ENCODE data around the gene PRRT1B.

DNA sequence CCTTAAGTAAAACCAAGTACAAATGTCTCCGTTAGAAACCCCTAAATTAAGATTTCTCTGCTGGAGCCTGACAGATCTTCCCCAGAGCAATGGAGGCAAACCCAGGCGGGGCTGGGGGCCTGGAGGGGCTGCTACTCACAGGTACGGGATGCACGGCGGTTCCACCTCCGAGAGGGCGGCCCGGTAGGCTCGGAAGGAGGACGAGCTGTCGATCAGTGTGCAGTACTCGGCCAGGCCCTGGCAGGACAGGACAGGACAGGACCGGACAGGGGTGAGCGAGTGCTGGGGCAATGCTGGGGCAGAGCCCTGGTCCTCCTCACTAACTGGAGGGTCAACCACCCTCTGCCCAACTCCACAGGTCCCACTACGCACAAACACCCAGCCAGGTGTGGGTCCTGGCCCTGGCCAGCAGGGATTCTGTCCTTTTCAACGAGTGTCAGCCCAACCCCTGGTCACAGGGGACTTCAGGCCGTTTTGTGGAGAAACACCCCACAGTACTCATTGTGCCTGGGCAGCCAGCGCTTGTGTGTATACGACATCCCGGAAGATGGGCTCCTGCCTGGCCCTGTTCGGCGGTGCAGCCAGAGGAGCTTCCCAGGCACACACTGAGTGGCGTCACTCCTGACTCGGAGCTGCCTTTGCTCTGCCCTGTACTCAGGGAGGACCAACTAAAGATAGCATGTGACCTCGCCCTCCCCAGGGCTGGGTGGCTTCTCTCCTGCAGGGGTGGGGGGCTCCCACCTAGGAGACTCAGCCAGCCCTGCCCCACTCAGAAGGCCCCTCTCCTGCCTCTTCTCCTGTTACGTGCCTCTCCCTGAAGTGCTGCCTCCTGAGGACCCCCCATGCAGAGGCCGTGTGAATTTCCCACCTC lies 37.4 kb downstream of the PRRT1B start:
- TF ChIP-seq, protein P1, sequence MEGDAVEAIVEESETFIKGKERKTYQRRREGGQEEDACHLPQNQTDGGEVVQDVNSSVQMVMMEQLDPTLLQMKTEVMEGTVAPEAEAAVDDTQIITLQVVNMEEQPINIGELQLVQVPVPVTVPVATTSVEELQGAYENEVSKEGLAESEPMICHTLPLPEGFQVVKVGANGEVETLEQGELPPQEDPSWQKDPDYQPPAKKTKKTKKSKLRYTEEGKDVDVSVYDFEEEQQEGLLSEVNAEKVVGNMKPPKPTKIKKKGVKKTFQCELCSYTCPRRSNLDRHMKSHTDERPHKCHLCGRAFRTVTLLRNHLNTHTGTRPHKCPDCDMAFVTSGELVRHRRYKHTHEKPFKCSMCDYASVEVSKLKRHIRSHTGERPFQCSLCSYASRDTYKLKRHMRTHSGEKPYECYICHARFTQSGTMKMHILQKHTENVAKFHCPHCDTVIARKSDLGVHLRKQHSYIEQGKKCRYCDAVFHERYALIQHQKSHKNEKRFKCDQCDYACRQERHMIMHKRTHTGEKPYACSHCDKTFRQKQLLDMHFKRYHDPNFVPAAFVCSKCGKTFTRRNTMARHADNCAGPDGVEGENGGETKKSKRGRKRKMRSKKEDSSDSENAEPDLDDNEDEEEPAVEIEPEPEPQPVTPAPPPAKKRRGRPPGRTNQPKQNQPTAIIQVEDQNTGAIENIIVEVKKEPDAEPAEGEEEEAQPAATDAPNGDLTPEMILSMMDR (IDR thresholded peaks at IDR 0.05): no peak
- no peak for TF ChIP-seq POLR2A (IDR thresholded peaks at IDR 0.05; ENCODE audit: low read depth)
- no peak for TF ChIP-seq POLR2AphosphoS5 (IDR thresholded peaks at IDR 0.05)
- no peak for TF ChIP-seq EP300 (IDR thresholded peaks at IDR 0.05)

All from esophagus muscularis mucosa (tissue), 4 donors.